GM23338 (cell line): ENCODE data around the gene AGAP1. TPM values are rescaled to one million over a fixed set of nuclear protein-coding genes. Genes with fewer than 3 reads are reported as not detected.

Source experiments
- ATAC-seq: fragments of 200-7000 bp; cut with Tn5 transposase; 3 replicates; pipeline ENCODE4 v1.9.1; 2020
- DNase-seq: peaks from one replicate; pipeline ENCODE4 v3.0.0-alpha.2; 2015; ENCODE audit warnings: low spot score
- H2AFZ ChIP-seq: fragments of 200-600 bp; sonication (generic); 2 replicates; pipeline ENCODE4 v1.8.0; 2016; ENCODE audit warnings: antibody characterized with exemption, mild to moderate bottlenecking, moderate library complexity
- H3F3A ChIP-seq: fragments of 200-600 bp; sonication (generic); replicated peaks from 2 replicates; pipeline ENCODE4 v1.8.0; 2017; ENCODE audit warnings: antibody characterized with exemption, mixed run types, low read depth
- H3K27ac ChIP-seq: fragments of 200-600 bp; sonication (generic); 2 replicates; pipeline ENCODE4 v1.6.1; 2016; ENCODE audit warnings: low read depth
- H3K27me3 ChIP-seq: fragments of 200-600 bp; sonication (generic); 2 replicates; pipeline ENCODE4 v1.8.0; 2016; ENCODE audit warnings: mild to moderate bottlenecking, mixed run types, moderate library complexity; ENCODE audit not compliant: insufficient read depth
- H3K36me3 ChIP-seq: fragments of 200-600 bp; sonication (generic); 2 replicates; pipeline ENCODE4 v1.8.0; 2016; ENCODE audit warnings: mild to moderate bottlenecking; ENCODE audit not compliant: insufficient read depth
- H3K4me1 ChIP-seq: fragments of 200-600 bp; sonication (generic); 2 replicates; pipeline ENCODE4 v1.8.0; 2016; ENCODE audit warnings: mild to moderate bottlenecking, moderate library complexity; ENCODE audit not compliant: insufficient read depth
- H3K4me2 ChIP-seq: fragments of 200-600 bp; sonication (generic); 2 replicates; pipeline ENCODE4 v1.7.1; 2017; ENCODE audit warnings: mixed run types
- H3K4me3 ChIP-seq: fragments of 200-600 bp; sonication (generic); 2 replicates; pipeline ENCODE4 v1.6.1; 2016; ENCODE audit warnings: mixed run types
- H3K79me2 ChIP-seq: fragments of 200-600 bp; sonication (generic); replicated peaks from 2 replicates; pipeline ENCODE4 v1.8.0; 2017; ENCODE audit warnings: mild to moderate bottlenecking; ENCODE audit not compliant: insufficient read depth
- H3K9me2 ChIP-seq: fragments of 200-600 bp; sonication (generic); 2 replicates; pipeline ENCODE4 v1.8.0; 2017; ENCODE audit not compliant: insufficient read depth
- H4K20me1 ChIP-seq: fragments of 200-600 bp; sonication (generic); replicated peaks from 2 replicates; pipeline ENCODE4 v1.8.0; 2017; ENCODE audit warnings: mild to moderate bottlenecking; ENCODE audit not compliant: insufficient read depth
- H3K27ac Mint-ChIP-seq: 2 replicates; pipeline ENCODE4 v1.8.0; 2020; ENCODE audit warnings: inconsistent platforms, mild to moderate bottlenecking, moderate library complexity, mixed read lengths
- H3K27me3 Mint-ChIP-seq: 3 replicates; pipeline ENCODE4 v1.8.0; 2022; ENCODE audit warnings: low read depth, mild to moderate bottlenecking, moderate library complexity, mixed read lengths, inconsistent platforms; ENCODE audit not compliant: insufficient read depth, poor library complexity
- H3K36me3 Mint-ChIP-seq: 3 replicates; pipeline ENCODE4 v1.8.0; 2021; ENCODE audit warnings: low read depth, mild to moderate bottlenecking, inconsistent platforms, moderate library complexity, mixed read lengths
- H3K4me1 Mint-ChIP-seq: 3 replicates; pipeline ENCODE4 v1.8.0; 2020; ENCODE audit warnings: mild to moderate bottlenecking, inconsistent platforms, mixed read lengths
- H3K4me3 Mint-ChIP-seq: 3 replicates; pipeline ENCODE4 v1.8.0; 2021; ENCODE audit warnings: moderate library complexity, mild to moderate bottlenecking, inconsistent platforms, mixed read lengths
- H3K9me3 Mint-ChIP-seq: 3 replicates; pipeline ENCODE4 v1.8.0; 2020; ENCODE audit warnings: moderate library complexity, mild to moderate bottlenecking, inconsistent platforms, mixed read lengths
- CTCF ChIP-seq, 2 experiments: fragments of 200-600 bp in 1 of 2; sonication (generic) in 1 of 2; conservative IDR thresholded peaks; 2 replicates each; pipeline versions ENCODE4 v1.5.1 to v1.6.1; 2016 to 2017; ENCODE audit warnings: antibody characterized with exemption in 2 of 2, low read depth in 2 of 2, mild to moderate bottlenecking in 2 of 2, moderate library complexity in 1 of 2
- ETS1 ChIP-seq: IDR thresholded peaks from 2 replicates; pipeline ENCODE4 v1.6.1; 2016; ENCODE audit warnings: antibody characterized with exemption
- EZH2 ChIP-seq: fragments of 200-600 bp; sonication (generic); IDR thresholded peaks from one replicate; pipeline ENCODE4 v1.8.0; 2017; ENCODE audit warnings: antibody characterized with exemption, mild to moderate bottlenecking, low read depth; ENCODE audit not compliant: unreplicated experiment
- EZH2phosphoT487 ChIP-seq: fragments of 200-600 bp; sonication (generic); IDR thresholded peaks from one replicate; pipeline ENCODE4 v1.8.1; 2018; ENCODE audit warnings: antibody characterized with exemption; ENCODE audit not compliant: unreplicated experiment
- NANOG ChIP-seq: IDR thresholded peaks from 2 replicates; pipeline ENCODE4 v1.6.1; 2016; ENCODE audit warnings: antibody characterized with exemption, borderline replicate concordance
- STAT1 ChIP-seq: IDR thresholded peaks from one replicate; pipeline ENCODE4 v1.6.1; 2016; ENCODE audit warnings: antibody characterized with exemption; ENCODE audit not compliant: unreplicated experiment
- ZNF114 ChIP-seq: fragments of 250-450 bp; sonication (Bioruptor Pico); IDR thresholded peaks from 2 replicates; pipeline ENCODE4 v1.5.0; 2020; ENCODE audit warnings: mild to moderate bottlenecking, moderate library complexity
- ZNF331 ChIP-seq: fragments of 250-450 bp; sonication (Bioruptor Pico); IDR thresholded peaks from 2 replicates; pipeline ENCODE4 v1.5.0; 2020; ENCODE audit warnings: low read depth, mild to moderate bottlenecking, moderate library complexity
- polyA plus RNA-seq: library from polyadenylated mRNA; unstranded; fragments of >200 nt; fragmentation: Nextera tagmentation; extraction: Ambion mirVana; gene quantifications from 2 replicates; pipeline ENCODE4 v1.2.1, GENCODE V29; 2016
- total RNA-seq: library from RNA; depleted of rRNA; stranded (reverse); fragments of >200 nt; shearing (Covaris generic); gene quantifications from 2 replicates; pipeline ENCODE4 v1.2.3, GENCODE V29; 2014
- TF ChIP-seq, protein P1 (sequence below): fragments of 250-450 bp; sonication (Bioruptor Pico); IDR thresholded peaks from 2 replicates; pipeline ENCODE4 v1.5.0; 2020; ENCODE audit warnings: mild to moderate bottlenecking, moderate library complexity

AGAP1 gene
- total and polyA plus RNA-seq, 2 experiments from 2014 or later = 13.3 to 27.9 TPM

DNA sequence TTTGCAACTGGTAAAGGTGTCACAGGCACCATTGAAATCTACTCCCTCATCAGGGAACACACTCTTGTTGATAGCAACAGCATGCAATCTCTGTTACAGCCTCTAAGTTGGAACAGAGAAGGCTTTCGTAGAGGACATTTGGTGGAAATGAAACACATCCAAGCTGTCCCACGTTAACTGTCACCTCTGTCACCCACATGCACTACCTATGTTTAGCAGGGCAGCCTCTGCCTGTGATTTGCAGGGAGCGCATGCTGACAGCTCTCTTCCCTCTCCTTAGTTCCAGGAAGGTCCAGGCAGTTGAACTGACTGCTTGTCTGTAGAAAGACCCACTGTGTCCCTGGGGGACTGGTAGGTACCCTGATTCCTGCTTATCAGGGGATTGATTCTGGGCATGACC, 367.5 kb downstream of the AGAP1 start:
- H3K36me3 Mint-ChIP-seq = no peaks in the 10 kb centered on the region
- no peak for ATAC-seq

More for the DNA sequence above, 367.5 kb downstream of the AGAP1 start:
- H3K27me3 Mint-ChIP-seq = peaks cover 4% of the 10 kb centered on the region
- Histone ChIP-seq H3F3A (no peaks in the 10 kb centered on the region), H3K79me2 (no peaks in the 10 kb centered on the region), H3K4me3 (no peak overlapping the region), H3K4me1 (peaks cover 22% of the 10 kb centered on the region), H3K36me3 (no peaks in the 10 kb centered on the region), H3K27ac (no peak overlapping the region), H3K27me3 (no peaks in the 10 kb centered on the region), H3K4me2 (no peak overlapping the region), H3K9me2 (no peaks in the 10 kb centered on the region), H2AFZ (no peak overlapping the region), H4K20me1 (no peaks in the 10 kb centered on the region)
- H3K4me1 Mint-ChIP-seq = peaks cover 47% of the 10 kb centered on the region
- H3K9me3 Mint-ChIP-seq = no peaks in the 10 kb centered on the region
- no peak overlapping the region for H3K27ac Mint-ChIP-seq
- H3K4me3 Mint-ChIP-seq = no peak overlapping the region
- no peak for DNase-seq
- no peak for TF ChIP-seq ZNF114 (CRISPR knock-in tag)
- TF ChIP-seq, protein P1, sequence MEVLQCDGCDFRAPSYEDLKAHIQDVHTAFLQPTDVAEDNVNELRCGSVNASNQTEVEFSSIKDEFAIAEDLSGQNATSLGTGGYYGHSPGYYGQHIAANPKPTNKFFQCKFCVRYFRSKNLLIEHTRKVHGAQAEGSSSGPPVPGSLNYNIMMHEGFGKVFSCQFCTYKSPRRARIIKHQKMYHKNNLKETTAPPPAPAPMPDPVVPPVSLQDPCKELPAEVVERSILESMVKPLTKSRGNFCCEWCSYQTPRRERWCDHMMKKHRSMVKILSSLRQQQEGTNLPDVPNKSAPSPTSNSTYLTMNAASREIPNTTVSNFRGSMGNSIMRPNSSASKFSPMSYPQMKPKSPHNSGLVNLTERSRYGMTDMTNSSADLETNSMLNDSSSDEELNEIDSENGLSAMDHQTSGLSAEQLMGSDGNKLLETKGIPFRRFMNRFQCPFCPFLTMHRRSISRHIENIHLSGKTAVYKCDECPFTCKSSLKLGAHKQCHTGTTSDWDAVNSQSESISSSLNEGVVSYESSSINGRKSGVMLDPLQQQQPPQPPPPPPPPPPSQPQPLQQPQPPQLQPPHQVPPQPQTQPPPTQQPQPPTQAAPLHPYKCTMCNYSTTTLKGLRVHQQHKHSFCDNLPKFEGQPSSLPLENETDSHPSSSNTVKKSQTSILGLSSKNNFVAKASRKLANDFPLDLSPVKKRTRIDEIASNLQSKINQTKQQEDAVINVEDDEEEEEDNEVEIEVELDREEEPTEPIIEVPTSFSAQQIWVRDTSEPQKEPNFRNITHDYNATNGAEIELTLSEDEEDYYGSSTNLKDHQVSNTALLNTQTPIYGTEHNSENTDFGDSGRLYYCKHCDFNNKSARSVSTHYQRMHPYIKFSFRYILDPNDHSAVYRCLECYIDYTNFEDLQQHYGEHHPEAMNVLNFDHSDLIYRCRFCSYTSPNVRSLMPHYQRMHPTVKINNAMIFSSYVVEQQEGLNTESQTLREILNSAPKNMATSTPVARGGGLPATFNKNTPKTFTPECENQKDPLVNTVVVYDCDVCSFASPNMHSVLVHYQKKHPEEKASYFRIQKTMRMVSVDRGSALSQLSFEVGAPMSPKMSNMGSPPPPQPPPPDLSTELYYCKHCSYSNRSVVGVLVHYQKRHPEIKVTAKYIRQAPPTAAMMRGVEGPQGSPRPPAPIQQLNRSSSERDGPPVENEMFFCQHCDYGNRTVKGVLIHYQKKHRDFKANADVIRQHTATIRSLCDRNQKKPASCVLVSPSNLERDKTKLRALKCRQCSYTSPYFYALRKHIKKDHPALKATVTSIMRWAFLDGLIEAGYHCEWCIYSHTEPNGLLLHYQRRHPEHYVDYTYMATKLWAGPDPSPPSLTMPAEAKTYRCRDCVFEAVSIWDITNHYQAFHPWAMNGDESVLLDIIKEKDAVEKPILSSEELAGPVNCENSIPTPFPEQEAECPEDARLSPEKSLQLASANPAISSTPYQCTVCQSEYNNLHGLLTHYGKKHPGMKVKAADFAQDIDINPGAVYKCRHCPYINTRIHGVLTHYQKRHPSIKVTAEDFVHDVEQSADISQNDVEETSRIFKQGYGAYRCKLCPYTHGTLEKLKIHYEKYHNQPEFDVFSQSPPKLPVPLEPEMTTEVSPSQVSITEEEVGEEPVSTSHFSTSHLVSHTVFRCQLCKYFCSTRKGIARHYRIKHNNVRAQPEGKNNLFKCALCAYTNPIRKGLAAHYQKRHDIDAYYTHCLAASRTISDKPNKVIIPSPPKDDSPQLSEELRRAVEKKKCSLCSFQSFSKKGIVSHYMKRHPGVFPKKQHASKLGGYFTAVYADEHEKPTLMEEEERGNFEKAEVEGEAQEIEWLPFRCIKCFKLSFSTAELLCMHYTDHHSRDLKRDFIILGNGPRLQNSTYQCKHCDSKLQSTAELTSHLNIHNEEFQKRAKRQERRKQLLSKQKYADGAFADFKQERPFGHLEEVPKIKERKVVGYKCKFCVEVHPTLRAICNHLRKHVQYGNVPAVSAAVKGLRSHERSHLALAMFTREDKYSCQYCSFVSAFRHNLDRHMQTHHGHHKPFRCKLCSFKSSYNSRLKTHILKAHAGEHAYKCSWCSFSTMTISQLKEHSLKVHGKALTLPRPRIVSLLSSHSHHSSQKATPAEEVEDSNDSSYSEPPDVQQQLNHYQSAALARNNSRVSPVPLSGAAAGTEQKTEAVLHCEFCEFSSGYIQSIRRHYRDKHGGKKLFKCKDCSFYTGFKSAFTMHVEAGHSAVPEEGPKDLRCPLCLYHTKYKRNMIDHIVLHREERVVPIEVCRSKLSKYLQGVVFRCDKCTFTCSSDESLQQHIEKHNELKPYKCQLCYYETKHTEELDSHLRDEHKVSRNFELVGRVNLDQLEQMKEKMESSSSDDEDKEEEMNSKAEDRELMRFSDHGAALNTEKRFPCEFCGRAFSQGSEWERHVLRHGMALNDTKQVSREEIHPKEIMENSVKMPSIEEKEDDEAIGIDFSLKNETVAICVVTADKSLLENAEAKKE (CRISPR knock-in tag) = no peak
- TF ChIP-seq CTCF (conservative IDR thresholded peaks at IDR 0.05; ENCODE audit: low read depth in 2 of 2) = no peak
- no peak for TF ChIP-seq EZH2phosphoT487
- TF ChIP-seq ZNF331 (CRISPR knock-in tag) = no peak
- no peak for TF ChIP-seq NANOG
- no peak for TF ChIP-seq ETS1
- no peak for TF ChIP-seq STAT1
- TF ChIP-seq EZH2 = no peak
